K562 (cell line): ENCODE data around the gene NYAP1. TPM values are rescaled to one million over a fixed set of nuclear protein-coding genes. Genes with fewer than 3 reads are reported as not detected.

ENCODE experiments used
- ATF7 ChIP-seq: fragments of 450-650 bp; IDR thresholded peaks from 2 replicates; pipeline ENCODE4 v1.7.1; 2014; ENCODE audit warnings: mild to moderate bottlenecking, moderate library complexity
- HDAC3 ChIP-seq: fragments of 450-650 bp; IDR thresholded peaks from 2 replicates; pipeline ENCODE4 v1.6.1; 2018; ENCODE audit warnings: borderline replicate concordance, mild to moderate bottlenecking, moderate library complexity; ENCODE audit not compliant: partially characterized antibody
- MYNN ChIP-seq, 2 experiments: sonication (generic); formaldehyde crosslinking in 1 of 2; IDR thresholded peaks; 2 replicates each; pipeline versions ENCODE4 v1.5.0 to v1.6.1; 2016 to 2020; ENCODE audit warnings: antibody characterized with exemption in 1 of 2, missing genetic modification reagents in 1 of 2
- NONO ChIP-seq, 2 experiments: fragments of 200-400 bp in 1 of 2; fragments of 450-650 bp in 1 of 2; formaldehyde crosslinking in 1 of 2; IDR thresholded peaks; 2 replicates each; pipeline ENCODE4 v1.6.1; 2017; ENCODE audit warnings: low read depth in 2 of 2, mild to moderate bottlenecking in 2 of 2, moderate library complexity in 2 of 2, low read length in 1 of 2
- U2AF1 ChIP-seq: fragments of 200-400 bp; formaldehyde crosslinking; optimal IDR thresholded peaks from 2 replicates; pipeline ENCODE3; 2017; ENCODE audit warnings: mild to moderate bottlenecking, low read depth, low read length, moderate library complexity
- ZNF12 ChIP-seq: sonication (generic); formaldehyde crosslinking; IDR thresholded peaks from 2 replicates; pipeline ENCODE4 v1.4.0; 2020; ENCODE audit warnings: mild to moderate bottlenecking, missing genetic modification reagents
- polyA plus RNA-seq, 8 experiments: library from polyadenylated mRNA; depleted of rRNA in 4 of 8; stranded (reverse) in 5 of 8; unstranded in 3 of 8; fragments of >200 nt; fragmentation: Nextera tagmentation in 2 of 8; fragmentation: Illumina TruSeq in 1 of 8; extraction: Ambion mirVana in 2 of 8; extraction: Trizol in 1 of 8; gene quantifications; 2 replicates each; pipeline versions ENCODE4 v1.2.1 to v1.2.3, GENCODE V29; 2011 to 2014; ENCODE audit warnings: inconsistent platforms in 1 of 8, missing spikeins in 1 of 8
- total RNA-seq, 7 experiments: library from RNA; depleted of rRNA in 6 of 7; stranded (reverse); fragments of >200 nt in 6 of 7; fragmentation: Illumina TruSeq in 2 of 7; extraction: Trizol in 2 of 7; gene quantifications; 2 replicates each; pipeline versions ENCODE4 v1.2.1 to v1.2.3, GENCODE V29; 2011 to 2021; ENCODE audit warnings: low replicate concordance in 1 of 7
- TF ChIP-seq, protein P1 (sequence below): fragments of 200-600 bp; sonication (generic); IDR thresholded peaks from one replicate; pipeline ENCODE4 v1.6.1; 2012; ENCODE audit warnings: mild to moderate bottlenecking, low read depth, low read length, inconsistent platforms

The NYAP1 gene
- total and polyA plus RNA-seq, 9 of the 15 experiments (the other 6 are each of a cell fraction or from before 2014, with no cell fraction given): 0.11 to 0.88 (median 0.22) TPM; not detected in 2

DNA sequence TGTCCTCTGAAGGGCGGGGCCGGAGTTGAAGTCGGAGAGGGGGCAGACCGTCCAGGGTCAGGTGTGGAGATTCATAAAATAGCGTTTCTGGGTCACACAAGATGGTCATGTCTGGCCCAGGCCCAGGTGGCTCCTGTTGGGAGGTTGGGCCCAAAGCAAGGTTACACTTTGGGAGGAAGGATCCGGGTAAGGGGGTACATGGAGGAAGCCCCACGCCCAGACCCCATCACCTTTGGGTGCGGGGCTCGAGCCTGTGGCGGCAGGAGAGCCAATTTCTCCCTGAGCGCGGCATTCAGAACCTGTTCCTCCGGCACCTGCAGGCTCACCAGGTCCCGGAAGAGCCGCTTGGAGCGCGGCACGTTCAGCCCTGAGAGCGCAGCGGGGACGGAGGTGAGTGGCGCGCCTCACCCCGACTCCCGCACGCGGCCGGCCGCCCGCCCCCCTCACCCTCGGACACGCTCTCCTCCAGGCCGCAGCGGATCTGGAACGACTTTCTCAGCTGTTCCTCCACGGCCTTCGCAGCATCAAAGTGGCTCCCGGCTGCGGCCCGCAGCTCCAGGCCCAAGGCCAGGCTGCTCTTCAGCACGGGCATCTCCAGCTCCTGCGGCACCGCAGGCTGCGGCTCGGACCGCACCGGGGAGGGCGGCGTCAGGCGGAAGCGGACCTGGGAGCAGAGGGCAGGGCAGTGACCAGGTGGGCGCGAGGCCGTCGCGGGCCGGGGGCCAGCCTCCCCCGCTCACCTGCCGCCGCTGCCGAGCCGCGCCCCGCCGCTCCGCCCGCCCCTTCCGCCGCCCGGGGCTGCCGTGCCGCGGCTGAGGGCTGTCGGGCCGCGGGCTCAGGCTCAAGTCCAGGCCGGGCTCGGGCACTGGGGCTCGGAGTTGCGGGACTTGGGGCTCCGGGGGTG, 48.1 kb upstream of the NYAP1 start (continued):
- TF ChIP-seq NONO (IDR thresholded peaks at IDR 0.05; ENCODE audit: low read depth in 2 of 2, low read length in 1 of 2) (peak in 1 of 2 experiments; percentile 81; a peak in 2 of 4 replicates), ZNF12 (CRISPR knock-in tag) (peak; percentile 50; the same call in 1 of the 2 replicates), HDAC3 (no peak), ATF7 (no peak), U2AF1 (peak; percentile 82), MYNN (IDR thresholded peaks at IDR 0.05) (no peak), MYNN (CRISPR knock-in tag; IDR thresholded peaks at IDR 0.05) (no peak)
- TF ChIP-seq, protein P1, sequence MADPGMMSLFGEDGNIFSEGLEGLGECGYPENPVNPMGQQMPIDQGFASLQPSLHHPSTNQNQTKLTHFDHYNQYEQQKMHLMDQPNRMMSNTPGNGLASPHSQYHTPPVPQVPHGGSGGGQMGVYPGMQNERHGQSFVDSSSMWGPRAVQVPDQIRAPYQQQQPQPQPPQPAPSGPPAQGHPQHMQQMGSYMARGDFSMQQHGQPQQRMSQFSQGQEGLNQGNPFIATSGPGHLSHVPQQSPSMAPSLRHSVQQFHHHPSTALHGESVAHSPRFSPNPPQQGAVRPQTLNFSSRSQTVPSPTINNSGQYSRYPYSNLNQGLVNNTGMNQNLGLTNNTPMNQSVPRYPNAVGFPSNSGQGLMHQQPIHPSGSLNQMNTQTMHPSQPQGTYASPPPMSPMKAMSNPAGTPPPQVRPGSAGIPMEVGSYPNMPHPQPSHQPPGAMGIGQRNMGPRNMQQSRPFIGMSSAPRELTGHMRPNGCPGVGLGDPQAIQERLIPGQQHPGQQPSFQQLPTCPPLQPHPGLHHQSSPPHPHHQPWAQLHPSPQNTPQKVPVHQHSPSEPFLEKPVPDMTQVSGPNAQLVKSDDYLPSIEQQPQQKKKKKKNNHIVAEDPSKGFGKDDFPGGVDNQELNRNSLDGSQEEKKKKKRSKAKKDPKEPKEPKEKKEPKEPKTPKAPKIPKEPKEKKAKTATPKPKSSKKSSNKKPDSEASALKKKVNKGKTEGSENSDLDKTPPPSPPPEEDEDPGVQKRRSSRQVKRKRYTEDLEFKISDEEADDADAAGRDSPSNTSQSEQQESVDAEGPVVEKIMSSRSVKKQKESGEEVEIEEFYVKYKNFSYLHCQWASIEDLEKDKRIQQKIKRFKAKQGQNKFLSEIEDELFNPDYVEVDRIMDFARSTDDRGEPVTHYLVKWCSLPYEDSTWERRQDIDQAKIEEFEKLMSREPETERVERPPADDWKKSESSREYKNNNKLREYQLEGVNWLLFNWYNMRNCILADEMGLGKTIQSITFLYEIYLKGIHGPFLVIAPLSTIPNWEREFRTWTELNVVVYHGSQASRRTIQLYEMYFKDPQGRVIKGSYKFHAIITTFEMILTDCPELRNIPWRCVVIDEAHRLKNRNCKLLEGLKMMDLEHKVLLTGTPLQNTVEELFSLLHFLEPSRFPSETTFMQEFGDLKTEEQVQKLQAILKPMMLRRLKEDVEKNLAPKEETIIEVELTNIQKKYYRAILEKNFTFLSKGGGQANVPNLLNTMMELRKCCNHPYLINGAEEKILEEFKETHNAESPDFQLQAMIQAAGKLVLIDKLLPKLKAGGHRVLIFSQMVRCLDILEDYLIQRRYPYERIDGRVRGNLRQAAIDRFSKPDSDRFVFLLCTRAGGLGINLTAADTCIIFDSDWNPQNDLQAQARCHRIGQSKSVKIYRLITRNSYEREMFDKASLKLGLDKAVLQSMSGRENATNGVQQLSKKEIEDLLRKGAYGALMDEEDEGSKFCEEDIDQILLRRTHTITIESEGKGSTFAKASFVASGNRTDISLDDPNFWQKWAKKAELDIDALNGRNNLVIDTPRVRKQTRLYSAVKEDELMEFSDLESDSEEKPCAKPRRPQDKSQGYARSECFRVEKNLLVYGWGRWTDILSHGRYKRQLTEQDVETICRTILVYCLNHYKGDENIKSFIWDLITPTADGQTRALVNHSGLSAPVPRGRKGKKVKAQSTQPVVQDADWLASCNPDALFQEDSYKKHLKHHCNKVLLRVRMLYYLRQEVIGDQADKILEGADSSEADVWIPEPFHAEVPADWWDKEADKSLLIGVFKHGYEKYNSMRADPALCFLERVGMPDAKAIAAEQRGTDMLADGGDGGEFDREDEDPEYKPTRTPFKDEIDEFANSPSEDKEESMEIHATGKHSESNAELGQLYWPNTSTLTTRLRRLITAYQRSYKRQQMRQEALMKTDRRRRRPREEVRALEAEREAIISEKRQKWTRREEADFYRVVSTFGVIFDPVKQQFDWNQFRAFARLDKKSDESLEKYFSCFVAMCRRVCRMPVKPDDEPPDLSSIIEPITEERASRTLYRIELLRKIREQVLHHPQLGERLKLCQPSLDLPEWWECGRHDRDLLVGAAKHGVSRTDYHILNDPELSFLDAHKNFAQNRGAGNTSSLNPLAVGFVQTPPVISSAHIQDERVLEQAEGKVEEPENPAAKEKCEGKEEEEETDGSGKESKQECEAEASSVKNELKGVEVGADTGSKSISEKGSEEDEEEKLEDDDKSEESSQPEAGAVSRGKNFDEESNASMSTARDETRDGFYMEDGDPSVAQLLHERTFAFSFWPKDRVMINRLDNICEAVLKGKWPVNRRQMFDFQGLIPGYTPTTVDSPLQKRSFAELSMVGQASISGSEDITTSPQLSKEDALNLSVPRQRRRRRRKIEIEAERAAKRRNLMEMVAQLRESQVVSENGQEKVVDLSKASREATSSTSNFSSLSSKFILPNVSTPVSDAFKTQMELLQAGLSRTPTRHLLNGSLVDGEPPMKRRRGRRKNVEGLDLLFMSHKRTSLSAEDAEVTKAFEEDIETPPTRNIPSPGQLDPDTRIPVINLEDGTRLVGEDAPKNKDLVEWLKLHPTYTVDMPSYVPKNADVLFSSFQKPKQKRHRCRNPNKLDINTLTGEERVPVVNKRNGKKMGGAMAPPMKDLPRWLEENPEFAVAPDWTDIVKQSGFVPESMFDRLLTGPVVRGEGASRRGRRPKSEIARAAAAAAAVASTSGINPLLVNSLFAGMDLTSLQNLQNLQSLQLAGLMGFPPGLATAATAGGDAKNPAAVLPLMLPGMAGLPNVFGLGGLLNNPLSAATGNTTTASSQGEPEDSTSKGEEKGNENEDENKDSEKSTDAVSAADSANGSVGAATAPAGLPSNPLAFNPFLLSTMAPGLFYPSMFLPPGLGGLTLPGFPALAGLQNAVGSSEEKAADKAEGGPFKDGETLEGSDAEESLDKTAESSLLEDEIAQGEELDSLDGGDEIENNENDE: peak; percentile 62
